Measurements from ENCODE around the gene FNBP1L. TPM values are rescaled to one million over a fixed set of nuclear protein-coding genes. Genes with fewer than 3 reads are reported as not detected.

FNBP1L gene
- total and polyA plus RNA-seq, 2 experiments from 2014 or later: 56.3 to 132 TPM

DNA sequence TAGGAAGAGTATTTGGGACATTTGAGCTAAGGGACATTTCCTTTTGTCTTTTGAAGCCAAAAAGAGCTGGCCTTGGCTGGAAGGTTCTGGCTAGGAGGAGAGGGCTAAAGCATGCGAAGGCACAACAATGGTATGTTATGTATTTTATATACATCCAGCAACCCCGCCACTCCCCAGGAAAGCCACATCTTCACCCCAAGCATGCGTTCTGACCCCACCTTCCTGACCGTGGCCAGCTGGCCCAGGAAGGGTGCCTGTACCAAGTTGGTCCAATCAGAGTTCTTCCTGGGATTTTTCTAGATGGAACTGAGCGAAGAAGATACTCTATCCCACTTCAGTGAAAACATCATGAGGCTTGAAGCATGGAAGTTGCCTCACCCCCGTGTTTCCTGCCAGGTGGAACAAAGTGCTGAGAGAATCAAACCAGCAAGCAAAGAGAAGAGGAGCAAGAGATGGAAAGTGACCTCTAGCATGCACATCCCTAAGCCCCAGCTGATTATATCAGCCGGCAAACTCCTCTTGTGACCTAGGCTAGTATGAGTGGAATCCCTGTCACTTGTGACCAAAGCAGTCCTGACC, 151.0 kb downstream of the FNBP1L start:
- Mint-ChIP-seq H3K4me3 (no peak overlapping the region), H3K36me3 (ENCODE audit: low read depth) (no peaks in the 10 kb centered on the region), H3K4me1 (peaks cover 34% of the 10 kb centered on the region), H3K27me3 (ENCODE audit: insufficient read depth, low read depth, poor library complexity) (no peaks in the 10 kb centered on the region), H3K9me3 (no peaks in the 10 kb centered on the region), H3K27ac (peak overlapping the region; percentile 16; the same call in 1 of the 2 replicates)
- Histone ChIP-seq H3K36me3 (ENCODE audit: insufficient read depth) (no peaks in the 10 kb centered on the region), H2AFZ (no peak overlapping the region), H3K9me2 (ENCODE audit: insufficient read depth) (no peaks in the 10 kb centered on the region), H3K79me2 (replicated peaks; ENCODE audit: insufficient read depth) (0 out of 2 replicates have a peak, but pooled peaks cover 4% of the 10 kb centered on the region), H3K27me3 (ENCODE audit: insufficient read depth) (no peaks in the 10 kb centered on the region), H3K27ac (ENCODE audit: low read depth) (no peak overlapping the region), H4K20me1 (replicated peaks; ENCODE audit: insufficient read depth) (no peaks in the 10 kb centered on the region), H3K4me1 (ENCODE audit: insufficient read depth) (peaks cover 30% of the 10 kb centered on the region), H3K4me2 (no peak overlapping the region), H3F3A (replicated peaks; ENCODE audit: low read depth) (no peaks in the 10 kb centered on the region), H3K4me3 (no peak overlapping the region)
- no peak for ATAC-seq
- no peak for DNase-seq (ENCODE audit: low spot score)
- TF ChIP-seq, protein P1, sequence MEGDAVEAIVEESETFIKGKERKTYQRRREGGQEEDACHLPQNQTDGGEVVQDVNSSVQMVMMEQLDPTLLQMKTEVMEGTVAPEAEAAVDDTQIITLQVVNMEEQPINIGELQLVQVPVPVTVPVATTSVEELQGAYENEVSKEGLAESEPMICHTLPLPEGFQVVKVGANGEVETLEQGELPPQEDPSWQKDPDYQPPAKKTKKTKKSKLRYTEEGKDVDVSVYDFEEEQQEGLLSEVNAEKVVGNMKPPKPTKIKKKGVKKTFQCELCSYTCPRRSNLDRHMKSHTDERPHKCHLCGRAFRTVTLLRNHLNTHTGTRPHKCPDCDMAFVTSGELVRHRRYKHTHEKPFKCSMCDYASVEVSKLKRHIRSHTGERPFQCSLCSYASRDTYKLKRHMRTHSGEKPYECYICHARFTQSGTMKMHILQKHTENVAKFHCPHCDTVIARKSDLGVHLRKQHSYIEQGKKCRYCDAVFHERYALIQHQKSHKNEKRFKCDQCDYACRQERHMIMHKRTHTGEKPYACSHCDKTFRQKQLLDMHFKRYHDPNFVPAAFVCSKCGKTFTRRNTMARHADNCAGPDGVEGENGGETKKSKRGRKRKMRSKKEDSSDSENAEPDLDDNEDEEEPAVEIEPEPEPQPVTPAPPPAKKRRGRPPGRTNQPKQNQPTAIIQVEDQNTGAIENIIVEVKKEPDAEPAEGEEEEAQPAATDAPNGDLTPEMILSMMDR (conservative IDR thresholded peaks at IDR 0.05; ENCODE audit: low read depth in 2 of 2): no peak
- TF ChIP-seq STAT1 (IDR thresholded peaks at IDR 0.05; ENCODE audit: unreplicated experiment): no peak
- TF ChIP-seq, protein P2, sequence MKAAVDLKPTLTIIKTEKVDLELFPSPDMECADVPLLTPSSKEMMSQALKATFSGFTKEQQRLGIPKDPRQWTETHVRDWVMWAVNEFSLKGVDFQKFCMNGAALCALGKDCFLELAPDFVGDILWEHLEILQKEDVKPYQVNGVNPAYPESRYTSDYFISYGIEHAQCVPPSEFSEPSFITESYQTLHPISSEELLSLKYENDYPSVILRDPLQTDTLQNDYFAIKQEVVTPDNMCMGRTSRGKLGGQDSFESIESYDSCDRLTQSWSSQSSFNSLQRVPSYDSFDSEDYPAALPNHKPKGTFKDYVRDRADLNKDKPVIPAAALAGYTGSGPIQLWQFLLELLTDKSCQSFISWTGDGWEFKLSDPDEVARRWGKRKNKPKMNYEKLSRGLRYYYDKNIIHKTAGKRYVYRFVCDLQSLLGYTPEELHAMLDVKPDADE (IDR thresholded peaks at IDR 0.05): no peak

DNA sequence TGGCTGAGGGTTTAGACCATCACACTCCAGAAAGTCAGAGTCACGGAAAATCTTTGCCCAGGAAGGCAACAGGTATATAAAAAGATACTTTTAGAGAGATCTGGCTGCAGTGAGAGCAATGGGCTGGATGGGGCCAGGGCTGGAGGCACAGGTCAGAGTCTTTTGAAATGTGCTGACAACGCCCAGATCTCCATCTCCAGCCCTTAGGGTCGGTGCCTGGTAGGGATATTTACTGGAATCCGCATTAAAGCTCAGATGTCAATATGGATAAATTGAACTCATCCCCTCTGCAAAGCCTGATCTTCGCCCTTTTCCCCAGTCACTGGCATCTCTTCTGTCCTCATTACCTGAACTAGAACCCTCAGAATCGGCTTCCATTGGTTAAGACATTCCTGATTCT, 151.6 kb downstream of the FNBP1L start:
- Histone ChIP-seq H3K4me2 (no peak overlapping the region), H3K36me3 (ENCODE audit: insufficient read depth) (no peaks in the 10 kb centered on the region), H3K4me1 (ENCODE audit: insufficient read depth) (peaks cover 24% of the 10 kb centered on the region), H3K4me3 (no peak overlapping the region), H3K27me3 (ENCODE audit: insufficient read depth) (no peaks in the 10 kb centered on the region), H3F3A (replicated peaks; ENCODE audit: low read depth) (no peaks in the 10 kb centered on the region), H3K27ac (ENCODE audit: low read depth) (no peak overlapping the region), H4K20me1 (replicated peaks; ENCODE audit: insufficient read depth) (no peaks in the 10 kb centered on the region), H3K79me2 (replicated peaks; ENCODE audit: insufficient read depth) (0 out of 2 replicates have a peak, but pooled peaks cover 4% of the 10 kb centered on the region), H2AFZ (no peak overlapping the region), H3K9me2 (ENCODE audit: insufficient read depth) (no peaks in the 10 kb centered on the region)
- Mint-ChIP-seq H3K36me3 (ENCODE audit: low read depth) (no peaks in the 10 kb centered on the region), H3K27me3 (ENCODE audit: insufficient read depth, low read depth, poor library complexity) (no peaks in the 10 kb centered on the region), H3K4me3 (no peak overlapping the region), H3K4me1 (peaks cover 28% of the 10 kb centered on the region), H3K27ac (no peak overlapping the region), H3K9me3 (no peaks in the 10 kb centered on the region)
- ATAC-seq (no peak), DNase-seq (ENCODE audit: low spot score) (no peak)
- TF ChIP-seq JUNB (IDR thresholded peaks at IDR 0.05; ENCODE audit: unreplicated experiment): no peak
- TF ChIP-seq, protein P3, sequence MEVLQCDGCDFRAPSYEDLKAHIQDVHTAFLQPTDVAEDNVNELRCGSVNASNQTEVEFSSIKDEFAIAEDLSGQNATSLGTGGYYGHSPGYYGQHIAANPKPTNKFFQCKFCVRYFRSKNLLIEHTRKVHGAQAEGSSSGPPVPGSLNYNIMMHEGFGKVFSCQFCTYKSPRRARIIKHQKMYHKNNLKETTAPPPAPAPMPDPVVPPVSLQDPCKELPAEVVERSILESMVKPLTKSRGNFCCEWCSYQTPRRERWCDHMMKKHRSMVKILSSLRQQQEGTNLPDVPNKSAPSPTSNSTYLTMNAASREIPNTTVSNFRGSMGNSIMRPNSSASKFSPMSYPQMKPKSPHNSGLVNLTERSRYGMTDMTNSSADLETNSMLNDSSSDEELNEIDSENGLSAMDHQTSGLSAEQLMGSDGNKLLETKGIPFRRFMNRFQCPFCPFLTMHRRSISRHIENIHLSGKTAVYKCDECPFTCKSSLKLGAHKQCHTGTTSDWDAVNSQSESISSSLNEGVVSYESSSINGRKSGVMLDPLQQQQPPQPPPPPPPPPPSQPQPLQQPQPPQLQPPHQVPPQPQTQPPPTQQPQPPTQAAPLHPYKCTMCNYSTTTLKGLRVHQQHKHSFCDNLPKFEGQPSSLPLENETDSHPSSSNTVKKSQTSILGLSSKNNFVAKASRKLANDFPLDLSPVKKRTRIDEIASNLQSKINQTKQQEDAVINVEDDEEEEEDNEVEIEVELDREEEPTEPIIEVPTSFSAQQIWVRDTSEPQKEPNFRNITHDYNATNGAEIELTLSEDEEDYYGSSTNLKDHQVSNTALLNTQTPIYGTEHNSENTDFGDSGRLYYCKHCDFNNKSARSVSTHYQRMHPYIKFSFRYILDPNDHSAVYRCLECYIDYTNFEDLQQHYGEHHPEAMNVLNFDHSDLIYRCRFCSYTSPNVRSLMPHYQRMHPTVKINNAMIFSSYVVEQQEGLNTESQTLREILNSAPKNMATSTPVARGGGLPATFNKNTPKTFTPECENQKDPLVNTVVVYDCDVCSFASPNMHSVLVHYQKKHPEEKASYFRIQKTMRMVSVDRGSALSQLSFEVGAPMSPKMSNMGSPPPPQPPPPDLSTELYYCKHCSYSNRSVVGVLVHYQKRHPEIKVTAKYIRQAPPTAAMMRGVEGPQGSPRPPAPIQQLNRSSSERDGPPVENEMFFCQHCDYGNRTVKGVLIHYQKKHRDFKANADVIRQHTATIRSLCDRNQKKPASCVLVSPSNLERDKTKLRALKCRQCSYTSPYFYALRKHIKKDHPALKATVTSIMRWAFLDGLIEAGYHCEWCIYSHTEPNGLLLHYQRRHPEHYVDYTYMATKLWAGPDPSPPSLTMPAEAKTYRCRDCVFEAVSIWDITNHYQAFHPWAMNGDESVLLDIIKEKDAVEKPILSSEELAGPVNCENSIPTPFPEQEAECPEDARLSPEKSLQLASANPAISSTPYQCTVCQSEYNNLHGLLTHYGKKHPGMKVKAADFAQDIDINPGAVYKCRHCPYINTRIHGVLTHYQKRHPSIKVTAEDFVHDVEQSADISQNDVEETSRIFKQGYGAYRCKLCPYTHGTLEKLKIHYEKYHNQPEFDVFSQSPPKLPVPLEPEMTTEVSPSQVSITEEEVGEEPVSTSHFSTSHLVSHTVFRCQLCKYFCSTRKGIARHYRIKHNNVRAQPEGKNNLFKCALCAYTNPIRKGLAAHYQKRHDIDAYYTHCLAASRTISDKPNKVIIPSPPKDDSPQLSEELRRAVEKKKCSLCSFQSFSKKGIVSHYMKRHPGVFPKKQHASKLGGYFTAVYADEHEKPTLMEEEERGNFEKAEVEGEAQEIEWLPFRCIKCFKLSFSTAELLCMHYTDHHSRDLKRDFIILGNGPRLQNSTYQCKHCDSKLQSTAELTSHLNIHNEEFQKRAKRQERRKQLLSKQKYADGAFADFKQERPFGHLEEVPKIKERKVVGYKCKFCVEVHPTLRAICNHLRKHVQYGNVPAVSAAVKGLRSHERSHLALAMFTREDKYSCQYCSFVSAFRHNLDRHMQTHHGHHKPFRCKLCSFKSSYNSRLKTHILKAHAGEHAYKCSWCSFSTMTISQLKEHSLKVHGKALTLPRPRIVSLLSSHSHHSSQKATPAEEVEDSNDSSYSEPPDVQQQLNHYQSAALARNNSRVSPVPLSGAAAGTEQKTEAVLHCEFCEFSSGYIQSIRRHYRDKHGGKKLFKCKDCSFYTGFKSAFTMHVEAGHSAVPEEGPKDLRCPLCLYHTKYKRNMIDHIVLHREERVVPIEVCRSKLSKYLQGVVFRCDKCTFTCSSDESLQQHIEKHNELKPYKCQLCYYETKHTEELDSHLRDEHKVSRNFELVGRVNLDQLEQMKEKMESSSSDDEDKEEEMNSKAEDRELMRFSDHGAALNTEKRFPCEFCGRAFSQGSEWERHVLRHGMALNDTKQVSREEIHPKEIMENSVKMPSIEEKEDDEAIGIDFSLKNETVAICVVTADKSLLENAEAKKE (CRISPR knock-in tag; IDR thresholded peaks at IDR 0.05): no peak
- no peak for TF ChIP-seq NANOG (IDR thresholded peaks at IDR 0.05; ENCODE audit: borderline replicate concordance)
- TF ChIP-seq CREB1 (CRISPR knock-in tag; IDR thresholded peaks at IDR 0.05; ENCODE audit: low read depth): no peak
- TF ChIP-seq, protein P2 (IDR thresholded peaks at IDR 0.05): no peak
- TF ChIP-seq POLR2AphosphoS5 (IDR thresholded peaks at IDR 0.05; ENCODE audit: low read depth): no peak
- no peak for TF ChIP-seq STAT1 (IDR thresholded peaks at IDR 0.05; ENCODE audit: unreplicated experiment)
- TF ChIP-seq, protein P1 (conservative IDR thresholded peaks at IDR 0.05; ENCODE audit: low read depth in 2 of 2): no peak
